ENCODE data around the gene FBXL20. TPM values are rescaled to one million over a fixed set of nuclear protein-coding genes. Genes with fewer than 3 reads are reported as not detected.

The FBXL20 gene
- total and polyA plus RNA-seq, 2 of the 8 experiments (the other 6 are each of a cell fraction or from before 2014, with no cell fraction given), result 5.5 to 11.0 TPM

- ChIA-PET POLR2A (ENCODE audit: partially characterized antibody) (interaction anchor here (10.2 kb wide), 1 partner anchor 15 kb away, joined by 167 read pairs; the partner anchor contains the start of gene CDK12), CTCF (ENCODE audit: partially characterized antibody) (interaction anchor here (0.7 to 0.8 kb wide), 2 partner anchors 75 to 271 kb away, joined by 3 read pairs; no protein-coding TSS in a partner anchor)
- Histone ChIP-seq H3K18ac (ENCODE audit: extremely low read depth, low read length) (no peak overlapping the region), H2BK15ac (ENCODE audit: low read length) (no peak overlapping the region), H2AK5ac (ENCODE audit: low read depth, low read length) (no peak overlapping the region), H3K4me1 (replicated peaks in 1 of 4; ENCODE audit: control insufficient read depth in 3 of 4, insufficient read depth in 4 of 4, low read length in 3 of 4) (no peaks in the 10 kb centered on the region; a peak in 1 of 7 replicates), H3K23ac (ENCODE audit: insufficient read length) (no peak overlapping the region), H4K20me1 (replicated peaks in 1 of 2; ENCODE audit: control insufficient read depth in 1 of 2, insufficient read depth in 2 of 2, low read length in 2 of 2) (peaks cover 0 to 2% of the 10 kb centered on the region in 2 experiments), H3K23me2 (ENCODE audit: low read depth, low read length) (peaks cover 6% of the 10 kb centered on the region; the same call in 1 of the 2 replicates), H3K27ac (ENCODE audit: low read depth, low read length) (no peak overlapping the region), H2AFZ (ENCODE audit: low read length) (no peak overlapping the region), H3K14ac (ENCODE audit: insufficient read length) (no peak overlapping the region), H4K5ac (ENCODE audit: insufficient read length, low read depth, low read length) (no peak overlapping the region), H3K9ac (replicated peaks in 1 of 4; ENCODE audit: extremely low read depth in 1 of 4, low read depth in 3 of 4, low read length in 3 of 4) (no peak overlapping the region), H3K79me2 (ENCODE audit: control insufficient read depth in 1 of 2, insufficient read depth in 2 of 2, low read length in 2 of 2) (peaks cover 18 to 40% of the 10 kb centered on the region in 2 experiments), H3K27me3 (replicated peaks in 1 of 4; ENCODE audit: control insufficient read depth in 3 of 4, extremely low read depth in 1 of 4, insufficient read depth in 3 of 4, low read length in 3 of 4) (no peaks in the 10 kb centered on the region), H3K56ac (replicated peaks; ENCODE audit: insufficient read length, low read depth, low read length) (no peak overlapping the region), H3K4me3 (ENCODE audit: extremely low read depth in 1 of 4, insufficient read depth in 2 of 4, low read depth in 3 of 4, low read length in 4 of 4) (no peak overlapping the region), H2BK20ac (ENCODE audit: low read length) (no peak overlapping the region), H2BK12ac (ENCODE audit: low read depth, low read length) (no peak overlapping the region), H3K4me2 (ENCODE audit: insufficient read depth in 1 of 2, low read depth in 2 of 2, low read length in 2 of 2) (no peak overlapping the region), H3K36me3 (ENCODE audit: control insufficient read depth in 2 of 4, insufficient read depth in 4 of 4, low read length in 3 of 4) (peaks cover 3 to 47% (median 18%) of the 10 kb centered on the region in 4 experiments), H3K79me1 (ENCODE audit: low read depth, low read length) (peaks cover 3% of the 10 kb centered on the region; the same call in 1 of the 2 replicates), H4K91ac (replicated peaks; ENCODE audit: insufficient read length, low read length) (no peak overlapping the region), H4K8ac (ENCODE audit: extremely low read depth, insufficient read depth, low read length) (no peak overlapping the region), H3K9me3 (ENCODE audit: insufficient read depth in 2 of 2, low read depth in 1 of 2, low read length in 1 of 2) (no peaks in the 10 kb centered on the region), H2BK120ac (replicated peaks; ENCODE audit: low read depth, low read length) (no peak overlapping the region), H3K4ac (replicated peaks; ENCODE audit: insufficient read length, low read depth, low read length) (no peak overlapping the region), H2BK5ac (ENCODE audit: low read depth, low read length) (no peak overlapping the region)
- 94% methylated on average over 5 of the region's 5 CpGs; no CpG with 5 or more reads in 1 of the 2 experiments for WGBS, 2 experiments (ENCODE audit: extremely low coverage in 1 of 2, insufficient coverage in 1 of 2, insufficient read length in 1 of 2, insufficient replicate concordance in 2 of 2, low coverage in 1 of 2, low lambda C conversion rate in 2 of 2, missing lambda C conversion rate in 1 of 2)
- no peak for FAIRE-seq
- DNase-seq (ENCODE audit: low read depth in 1 of 2, low spot score in 2 of 2), result no peak
- TF ChIP-seq TAF7 (optimal IDR thresholded peaks at IDR 0.05; ENCODE audit: borderline replicate concordance, low read depth, low read length) (no peak), SP4 (IDR thresholded peaks at IDR 0.05; ENCODE audit: low read length) (no peak), PHF8 (conservative IDR thresholded peaks at IDR 0.05; ENCODE audit: low read depth, low read length) (no peak), GTF2F1 (IDR thresholded peaks at IDR 0.05; ENCODE audit: borderline replicate concordance, low read depth, low read length) (no peak), CHD2 (IDR thresholded peaks at IDR 0.05; ENCODE audit: low read length) (no peak), RBBP5 (IDR thresholded peaks at IDR 0.05; ENCODE audit: borderline replicate concordance, low read depth, low read length) (no peak), ATF2 (IDR thresholded peaks at IDR 0.05; ENCODE audit: low read length) (no peak), BACH1 (IDR thresholded peaks at IDR 0.05; ENCODE audit: low read length) (no peak), CBX5 (IDR thresholded peaks at IDR 0.05; ENCODE audit: low read depth, low read length) (no peak), CHD1 (IDR thresholded peaks at IDR 0.05; ENCODE audit: low read depth, low read length) (no peak), ATF3 (IDR thresholded peaks at IDR 0.05; ENCODE audit: insufficient read depth, low read depth, low read length) (no peak), EZH2 (IDR thresholded peaks at IDR 0.05; ENCODE audit: low read depth, low read length, severe bottlenecking) (no peak)
Observed at GRCh38 chr17:39447561-39447960, 46.1 kb upstream of the FBXL20 start.

Data from H1 (cell line).